ENCODE measurements around the gene TRO.

TRO gene

DNA sequence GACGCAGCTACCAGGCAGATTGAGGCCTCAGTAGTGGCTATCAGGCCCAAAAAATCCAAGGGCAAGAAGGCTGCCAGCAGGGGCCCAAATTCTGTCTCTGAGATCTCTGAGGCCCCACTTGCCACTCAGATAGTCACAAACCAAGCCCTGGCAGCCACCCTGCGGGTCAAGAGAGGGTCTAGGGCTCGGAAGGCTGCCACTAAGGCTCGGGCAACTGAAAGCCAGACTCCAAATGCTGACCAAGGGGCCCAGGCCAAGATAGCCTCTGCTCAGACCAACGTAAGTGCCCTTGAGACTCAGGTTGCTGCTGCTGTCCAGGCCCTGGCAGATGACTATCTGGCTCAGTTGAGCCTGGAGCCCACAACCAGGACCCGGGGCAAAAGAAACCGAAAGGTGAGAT lies 2.8 kb downstream of the TRO start:
- no peak for DNase-seq (ENCODE audit: low read depth, low spot score)
- H3K27ac ChIP-seq: no peak overlapping the region
- H3K9me3 ChIP-seq (ENCODE audit: low read depth, low read length): no peaks in the 10 kb centered on the region
- no peak overlapping the region for H3K4me3 ChIP-seq
- TF ChIP-seq EZH2 (IDR thresholded peaks at IDR 0.05) (no peak), FOXP2 (optimal IDR thresholded peaks at IDR 0.05; ENCODE audit: control extremely low read depth, extremely low read length, insufficient read depth) (no peak), POLR2AphosphoS5 (IDR thresholded peaks at IDR 0.05; ENCODE audit: borderline replicate concordance, low read depth, low read length) (no peak)
- no peaks in the 10 kb centered on the region; the same call in 1 of the 2 replicates for H3K36me3 ChIP-seq (ENCODE audit: insufficient read depth, low read length)
- no peak overlapping the region for H3K9ac ChIP-seq (ENCODE audit: insufficient read length)

DNA sequence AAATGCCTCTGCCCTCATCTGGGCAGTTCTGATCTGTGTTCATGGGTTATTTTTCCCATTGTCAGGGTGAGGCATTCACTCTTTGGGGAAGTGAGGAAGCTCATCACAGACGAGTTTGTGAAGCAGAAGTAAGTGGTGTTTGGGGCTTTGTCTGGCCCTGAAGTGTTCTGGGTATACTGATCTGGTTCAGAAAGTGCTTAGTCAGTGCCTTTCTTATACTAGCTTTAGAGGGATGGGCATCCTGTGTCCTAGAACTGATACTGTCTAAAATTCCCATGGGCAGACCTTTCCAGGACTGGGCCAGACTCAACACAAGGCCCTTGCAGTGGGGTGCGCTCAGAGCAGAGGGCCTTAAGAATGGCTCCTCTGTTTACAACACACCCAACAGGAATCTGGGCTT lies 6.4 kb downstream of the TRO start:
- H3K36me3 ChIP-seq (ENCODE audit: insufficient read depth, low read length): no peaks in the 10 kb centered on the region; the same call in 1 of the 2 replicates
- no peak for TF ChIP-seq EZH2 (IDR thresholded peaks at IDR 0.05)
- no peak for TF ChIP-seq FOXP2 (optimal IDR thresholded peaks at IDR 0.05; ENCODE audit: control extremely low read depth, extremely low read length, insufficient read depth)
- TF ChIP-seq POLR2AphosphoS5 (IDR thresholded peaks at IDR 0.05; ENCODE audit: borderline replicate concordance, low read depth, low read length): no peak

DNA sequence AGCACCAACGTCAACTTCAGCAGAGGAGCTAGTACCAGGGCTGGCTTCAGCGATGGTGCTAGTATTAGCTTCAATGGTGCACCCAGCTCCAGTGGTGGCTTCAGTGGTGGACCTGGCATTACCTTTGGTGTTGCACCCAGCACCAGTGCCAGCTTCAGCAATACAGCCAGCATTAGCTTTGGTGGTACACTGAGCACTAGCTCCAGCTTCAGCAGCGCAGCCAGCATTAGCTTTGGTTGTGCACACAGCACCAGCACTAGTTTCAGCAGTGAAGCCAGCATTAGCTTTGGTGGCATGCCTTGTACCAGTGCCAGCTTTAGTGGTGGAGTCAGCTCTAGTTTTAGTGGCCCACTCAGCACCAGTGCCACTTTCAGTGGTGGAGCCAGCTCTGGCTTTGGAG lies 8.3 kb downstream of the TRO start:
- H3K4me3 ChIP-seq: no peak overlapping the region
- H3K36me3 ChIP-seq (ENCODE audit: insufficient read depth, low read length): no peaks in the 10 kb centered on the region; the same call in 1 of the 2 replicates
- H3K9me3 ChIP-seq (ENCODE audit: low read depth, low read length): no peaks in the 10 kb centered on the region
- no peak for TF ChIP-seq POLR2AphosphoS5 (IDR thresholded peaks at IDR 0.05; ENCODE audit: borderline replicate concordance, low read depth, low read length)
- TF ChIP-seq FOXP2 (optimal IDR thresholded peaks at IDR 0.05; ENCODE audit: control extremely low read depth, extremely low read length, insufficient read depth): no peak
- TF ChIP-seq EZH2 (IDR thresholded peaks at IDR 0.05): no peak
- H3K9ac ChIP-seq (ENCODE audit: insufficient read length): no peak overlapping the region
- H3K27ac ChIP-seq: no peak overlapping the region
- DNase-seq (ENCODE audit: low read depth, low spot score): no peak

More for the DNA sequence above, 6.4 kb downstream of the TRO start:
- Histone ChIP-seq H3K4me3 (no peak overlapping the region), H3K9me3 (ENCODE audit: low read depth, low read length) (no peaks in the 10 kb centered on the region), H3K9ac (ENCODE audit: insufficient read length) (no peak overlapping the region), H3K27ac (no peak overlapping the region)
- DNase-seq (ENCODE audit: low read depth, low spot score): no peak

DNA sequence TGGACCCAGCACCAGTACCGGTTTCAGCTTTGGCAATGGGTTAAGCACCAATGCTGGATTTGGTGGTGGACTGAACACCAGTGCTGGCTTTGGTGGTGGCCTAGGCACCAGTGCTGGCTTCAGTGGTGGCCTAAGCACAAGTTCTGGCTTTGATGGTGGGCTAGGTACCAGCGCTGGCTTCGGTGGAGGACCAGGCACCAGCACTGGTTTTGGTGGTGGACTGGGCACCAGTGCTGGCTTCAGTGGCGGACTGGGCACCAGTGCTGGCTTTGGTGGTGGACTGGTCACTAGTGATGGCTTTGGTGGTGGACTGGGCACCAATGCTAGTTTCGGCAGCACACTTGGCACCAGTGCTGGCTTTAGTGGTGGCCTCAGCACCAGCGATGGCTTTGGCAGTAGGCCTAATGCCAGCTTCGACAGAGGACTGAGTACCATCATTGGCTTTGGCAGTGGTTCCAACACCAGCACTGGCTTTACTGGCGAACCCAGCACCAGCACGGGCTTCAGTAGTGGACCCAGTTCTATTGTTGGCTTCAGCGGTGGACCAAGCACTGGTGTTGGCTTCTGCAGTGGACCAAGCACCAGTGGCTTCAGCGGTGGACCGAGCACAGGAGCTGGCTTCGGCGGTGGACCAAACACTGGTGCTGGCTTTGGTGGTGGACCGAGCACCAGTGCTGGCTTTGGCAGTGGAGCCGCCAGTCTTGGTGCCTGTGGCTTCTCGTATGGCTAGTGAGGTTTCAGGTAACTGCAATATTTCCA lies 9.8 kb downstream of the TRO start:
- H3K27ac ChIP-seq: no peak overlapping the region
- no peak for DNase-seq (ENCODE audit: low read depth, low spot score)
- H3K4me3 ChIP-seq: no peak overlapping the region
- no peaks in the 10 kb centered on the region; the same call in 1 of the 2 replicates for H3K36me3 ChIP-seq (ENCODE audit: insufficient read depth, low read length)
- no peak overlapping the region for H3K9ac ChIP-seq (ENCODE audit: insufficient read length)
- H3K9me3 ChIP-seq (ENCODE audit: low read depth, low read length): no peaks in the 10 kb centered on the region
- TF ChIP-seq POLR2AphosphoS5 (IDR thresholded peaks at IDR 0.05; ENCODE audit: borderline replicate concordance, low read depth, low read length): no peak

DNA sequence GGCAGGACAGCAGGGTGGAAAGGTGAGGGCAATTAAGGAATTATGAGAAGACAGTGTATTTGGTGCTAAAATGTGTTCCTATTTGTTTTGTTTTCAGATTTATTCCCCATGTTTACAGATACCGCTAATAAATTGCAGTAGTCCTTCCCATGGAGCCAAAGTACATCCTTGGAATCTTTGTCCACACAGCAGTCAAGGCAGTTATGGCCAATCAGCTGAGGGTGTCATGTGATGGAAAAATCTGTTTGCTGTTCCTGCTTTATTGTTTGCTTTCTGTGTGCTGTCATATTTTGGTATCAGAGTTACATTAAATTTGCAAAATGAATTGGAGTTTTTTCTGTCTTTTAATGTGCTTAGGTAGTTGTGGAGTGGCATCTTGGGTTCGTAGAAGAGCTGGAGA lies 10.5 kb downstream of the TRO start:
- no peak for DNase-seq (ENCODE audit: low read depth, low spot score)
- TF ChIP-seq FOXP2 (optimal IDR thresholded peaks at IDR 0.05; ENCODE audit: control extremely low read depth, extremely low read length, insufficient read depth): no peak
- TF ChIP-seq POLR2AphosphoS5 (IDR thresholded peaks at IDR 0.05; ENCODE audit: borderline replicate concordance, low read depth, low read length): no peak
- TF ChIP-seq EZH2 (IDR thresholded peaks at IDR 0.05): no peak
- no peaks in the 10 kb centered on the region for H3K9me3 ChIP-seq (ENCODE audit: low read depth, low read length)
- H3K27ac ChIP-seq: no peak overlapping the region
- no peak overlapping the region for H3K9ac ChIP-seq (ENCODE audit: insufficient read length)
- H3K4me3 ChIP-seq: no peak overlapping the region
- H3K36me3 ChIP-seq (ENCODE audit: insufficient read depth, low read length): no peaks in the 10 kb centered on the region; the same call in 1 of the 2 replicates

DNA sequence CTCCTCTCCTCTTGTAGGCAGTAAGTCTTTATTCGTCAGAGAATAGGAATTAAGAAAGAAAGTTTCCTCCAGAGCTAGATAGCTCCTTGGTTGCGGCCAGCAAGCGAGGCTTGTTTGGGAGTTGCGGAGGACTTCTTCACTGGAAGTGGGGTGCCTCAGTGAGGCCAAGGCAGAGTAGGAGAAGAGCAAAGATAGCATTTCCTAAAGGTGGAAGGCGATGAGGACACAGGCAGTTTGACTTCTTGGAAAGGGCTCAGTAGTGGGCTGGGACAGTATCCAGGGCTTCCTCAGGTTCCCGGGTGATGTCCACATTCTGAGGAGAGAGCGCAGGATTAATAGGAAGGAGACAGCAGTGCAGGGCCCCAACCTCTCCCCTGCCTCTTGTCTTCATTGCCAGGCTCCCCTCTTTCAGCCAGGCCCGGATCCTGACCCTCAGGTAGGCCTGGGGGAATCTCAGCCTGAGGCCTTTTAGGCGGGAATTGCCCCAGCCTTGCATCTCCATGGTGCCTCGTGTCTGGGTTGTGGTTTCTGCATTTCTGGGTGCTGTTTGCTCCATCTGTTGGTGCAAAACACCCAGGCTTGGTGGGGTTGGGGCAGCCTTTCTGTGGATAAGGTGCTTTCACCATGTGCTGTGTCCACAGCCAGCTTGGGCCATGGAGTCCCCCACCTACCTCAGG lies 12.7 kb downstream of the TRO start:
- H3K9ac ChIP-seq (ENCODE audit: insufficient read length): no peak overlapping the region
- no peaks in the 10 kb centered on the region for H3K9me3 ChIP-seq (ENCODE audit: low read depth, low read length)
- H3K4me3 ChIP-seq: no peak overlapping the region
- no peak overlapping the region for H3K27ac ChIP-seq
- DNase-seq (ENCODE audit: low read depth, low spot score): no peak
- no peaks in the 10 kb centered on the region for H3K36me3 ChIP-seq (ENCODE audit: insufficient read depth, low read length)
- no peak for TF ChIP-seq EZH2 (IDR thresholded peaks at IDR 0.05)
- TF ChIP-seq FOXP2 (optimal IDR thresholded peaks at IDR 0.05; ENCODE audit: control extremely low read depth, extremely low read length, insufficient read depth): no peak
- TF ChIP-seq POLR2AphosphoS5 (IDR thresholded peaks at IDR 0.05; ENCODE audit: borderline replicate concordance, low read depth, low read length): no peak

DNA sequence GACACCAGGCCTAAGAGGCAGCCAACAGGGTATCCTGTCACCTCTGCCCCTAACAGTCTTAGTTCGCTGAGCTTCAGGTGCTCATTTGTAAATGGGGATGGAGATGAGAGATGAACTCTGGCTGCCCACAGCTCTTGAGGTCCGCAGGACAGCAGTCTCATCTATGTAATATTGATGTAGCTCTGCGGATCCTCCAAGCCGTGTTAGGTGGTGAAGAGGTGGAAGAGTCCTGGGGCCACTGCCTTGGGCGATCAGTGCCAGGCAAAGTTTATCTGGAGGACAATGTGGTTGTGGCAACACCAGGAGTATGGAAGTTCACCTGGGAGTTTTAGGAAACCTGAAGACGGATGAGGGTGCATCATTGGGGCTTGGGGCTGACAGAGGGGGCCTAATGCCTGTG lies 13.4 kb downstream of the TRO start:
- H3K9ac ChIP-seq (ENCODE audit: insufficient read length): no peak overlapping the region
- TF ChIP-seq FOXP2 (optimal IDR thresholded peaks at IDR 0.05; ENCODE audit: control extremely low read depth, extremely low read length, insufficient read depth): no peak
- no peak for TF ChIP-seq POLR2AphosphoS5 (IDR thresholded peaks at IDR 0.05; ENCODE audit: borderline replicate concordance, low read depth, low read length)
- TF ChIP-seq EZH2 (IDR thresholded peaks at IDR 0.05): no peak
- no peaks in the 10 kb centered on the region for H3K9me3 ChIP-seq (ENCODE audit: low read depth, low read length)
- H3K27ac ChIP-seq: no peak overlapping the region
- H3K36me3 ChIP-seq (ENCODE audit: insufficient read depth, low read length): no peaks in the 10 kb centered on the region
- no peak overlapping the region for H3K4me3 ChIP-seq
- DNase-seq (ENCODE audit: low read depth, low spot score): no peak

DNA sequence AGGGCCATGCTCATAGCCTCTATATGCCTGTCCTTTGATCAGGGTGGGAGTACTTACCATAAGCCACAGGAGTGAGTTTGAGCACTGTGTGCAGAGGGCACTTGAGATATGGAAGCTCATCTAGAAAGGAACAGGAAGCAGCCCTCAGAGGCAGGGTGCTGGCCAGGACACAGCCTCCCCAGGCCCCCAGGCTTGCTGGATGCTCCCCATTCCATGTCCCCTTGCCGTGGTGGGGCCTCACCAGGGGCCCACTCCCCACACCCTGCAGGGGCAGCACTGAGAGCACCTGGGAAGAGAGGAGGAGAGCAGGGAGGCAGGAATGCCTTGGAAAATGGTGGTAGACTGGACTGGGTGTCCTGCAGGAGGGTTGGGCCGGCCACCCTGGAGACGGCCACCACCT lies 14.3 kb downstream of the TRO start:
- DNase-seq (ENCODE audit: low read depth, low spot score): no peak
- Histone ChIP-seq H3K9me3 (ENCODE audit: low read depth, low read length) (no peaks in the 10 kb centered on the region), H3K27ac (no peak overlapping the region), H3K4me3 (no peak overlapping the region), H3K36me3 (ENCODE audit: insufficient read depth, low read length) (no peaks in the 10 kb centered on the region), H3K9ac (ENCODE audit: insufficient read length) (no peak overlapping the region)
- TF ChIP-seq POLR2AphosphoS5 (IDR thresholded peaks at IDR 0.05; ENCODE audit: borderline replicate concordance, low read depth, low read length) (no peak), FOXP2 (optimal IDR thresholded peaks at IDR 0.05; ENCODE audit: control extremely low read depth, extremely low read length, insufficient read depth) (no peak), EZH2 (IDR thresholded peaks at IDR 0.05) (no peak)

Data from SK-N-MC (cell line).